HG03457 (cell line): ENCODE measurements around the gene POLR2M.

Source experiments
- ATAC-seq: cut with Tn5 transposase; IDR thresholded peaks from one replicate; pipeline ENCODE4 v1.9.1; 2021; ENCODE audit warnings: moderate number of reproducible peaks; ENCODE audit not compliant: unreplicated experiment

The POLR2M gene

DNA sequence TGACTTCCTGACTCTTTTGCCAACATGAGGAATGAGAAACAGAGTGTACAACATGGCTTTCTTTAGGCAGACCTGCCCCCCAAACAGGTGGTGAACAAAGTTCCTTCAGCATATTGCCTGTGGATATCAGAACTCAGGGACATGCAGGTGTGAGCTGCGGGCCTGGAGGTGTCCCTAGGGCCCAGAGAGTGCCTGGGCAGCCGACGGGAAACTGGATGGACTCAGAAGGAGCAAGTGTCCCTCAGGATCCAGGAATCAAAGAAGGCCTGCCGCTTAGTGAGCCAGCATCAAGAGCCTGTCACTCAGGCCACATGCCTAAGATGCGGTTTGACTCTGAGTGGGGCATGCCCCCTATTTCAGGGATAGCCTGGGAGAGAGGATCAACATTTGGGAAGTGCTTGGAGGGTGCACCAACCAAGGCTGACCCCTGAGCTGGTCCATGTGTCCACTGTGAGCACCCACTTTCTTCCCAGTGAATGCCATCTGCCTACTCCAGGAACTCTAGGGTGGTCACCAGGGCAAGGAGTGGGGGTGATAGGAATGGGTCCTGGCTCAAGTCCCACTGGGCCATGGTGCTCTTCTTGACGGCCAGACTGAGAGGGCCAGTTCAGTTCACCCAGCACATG is 16.1 kb upstream of the POLR2M start:
- no peak for ATAC-seq

DNA sequence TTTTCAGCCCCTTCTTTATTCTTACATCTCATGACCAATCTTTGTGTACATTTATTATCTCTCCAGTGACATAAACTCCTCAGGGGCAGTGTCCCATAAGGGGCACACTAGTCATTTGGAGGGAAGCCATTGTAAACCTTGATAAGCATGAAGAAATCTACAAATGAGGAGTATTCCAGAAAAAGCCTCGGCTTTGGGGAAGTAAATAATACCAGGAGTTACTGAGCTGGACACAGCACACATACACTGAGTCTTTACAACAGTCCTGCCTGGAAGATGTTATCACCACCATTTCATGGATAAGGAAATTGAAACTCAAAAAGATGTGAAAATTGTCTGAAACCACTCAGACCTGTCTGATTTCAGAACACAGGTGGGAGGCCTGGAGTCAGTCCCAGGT is 15.4 kb upstream of the POLR2M start:
- no peak for ATAC-seq

DNA sequence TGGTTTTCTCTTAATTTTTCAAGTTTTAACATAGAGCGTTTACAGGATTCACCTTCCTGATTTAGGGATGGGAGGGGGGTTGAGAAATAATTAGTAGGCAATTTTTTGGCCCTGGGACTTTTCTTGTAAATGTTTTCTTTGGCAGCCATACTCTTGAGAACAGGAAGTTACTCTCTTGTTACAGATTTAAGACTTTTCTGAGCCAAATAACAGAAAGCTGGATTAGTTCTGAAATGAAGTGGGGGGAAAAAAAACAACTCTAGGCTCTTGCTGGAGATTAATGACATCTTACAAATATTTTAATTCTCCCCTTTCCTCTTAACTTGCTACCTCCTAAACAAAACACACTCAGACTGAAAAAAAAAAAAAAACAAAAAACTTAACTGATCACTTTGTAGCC is 13.8 kb upstream of the POLR2M start:
- no peak for ATAC-seq

DNA sequence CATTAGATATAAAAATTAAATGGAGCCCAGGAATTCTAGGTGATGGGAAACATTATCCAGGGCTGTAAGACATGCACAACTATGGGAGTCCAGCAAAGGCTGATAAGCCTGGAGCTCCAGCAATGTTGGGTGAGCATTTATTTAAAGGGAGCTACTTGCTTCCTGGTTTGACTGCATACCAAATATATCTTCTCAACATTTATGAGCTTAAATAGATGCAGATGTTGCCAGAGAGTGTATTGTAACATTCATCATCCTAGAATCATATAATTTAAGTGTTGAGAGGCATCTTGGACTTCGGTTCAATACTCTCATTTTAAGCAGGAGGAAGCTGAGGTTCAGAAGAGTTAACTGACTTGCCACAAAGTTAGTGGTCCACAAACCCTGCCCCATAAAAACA is 12.2 kb upstream of the POLR2M start:
- ATAC-seq: no peak

DNA sequence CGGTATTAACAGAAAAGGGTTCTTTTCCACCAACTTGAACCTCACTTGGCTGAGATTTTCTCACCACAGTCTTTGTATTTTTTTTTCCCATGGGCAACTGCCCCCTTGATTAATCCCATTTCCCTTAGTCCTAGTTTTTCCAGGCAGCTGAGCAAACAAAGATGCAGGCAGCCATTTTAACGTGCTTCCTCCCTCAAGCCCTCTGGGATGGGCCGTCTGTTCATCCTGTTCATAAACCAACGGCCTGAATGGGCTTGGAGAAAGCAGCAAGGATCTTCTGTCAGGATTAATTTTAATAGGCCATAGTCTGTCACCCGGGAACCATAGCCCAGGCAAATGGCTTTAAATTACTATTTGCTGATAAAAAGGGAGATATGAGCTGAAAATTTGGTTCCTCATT is 10.4 kb upstream of the POLR2M start:
- no peak for ATAC-seq

DNA sequence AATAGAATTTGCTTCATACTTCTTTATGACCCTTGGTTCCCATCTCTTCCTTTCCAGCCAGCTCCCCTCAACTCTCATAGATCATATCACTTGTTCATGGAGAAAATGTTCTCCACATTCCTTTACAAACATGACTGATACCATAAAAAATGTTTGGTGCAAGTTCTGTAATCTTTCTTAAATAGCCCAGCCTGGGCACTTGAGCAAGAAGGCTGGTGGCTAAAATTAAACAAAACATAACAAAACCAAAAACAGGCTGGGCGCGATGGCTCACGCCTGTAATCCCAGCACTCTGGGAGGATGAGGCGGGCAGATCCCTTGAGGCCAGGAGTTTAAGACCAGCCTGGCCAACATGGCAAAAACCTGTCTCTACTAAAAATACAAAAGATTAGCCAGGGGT is 8.9 kb upstream of the POLR2M start:
- no peak for ATAC-seq

DNA sequence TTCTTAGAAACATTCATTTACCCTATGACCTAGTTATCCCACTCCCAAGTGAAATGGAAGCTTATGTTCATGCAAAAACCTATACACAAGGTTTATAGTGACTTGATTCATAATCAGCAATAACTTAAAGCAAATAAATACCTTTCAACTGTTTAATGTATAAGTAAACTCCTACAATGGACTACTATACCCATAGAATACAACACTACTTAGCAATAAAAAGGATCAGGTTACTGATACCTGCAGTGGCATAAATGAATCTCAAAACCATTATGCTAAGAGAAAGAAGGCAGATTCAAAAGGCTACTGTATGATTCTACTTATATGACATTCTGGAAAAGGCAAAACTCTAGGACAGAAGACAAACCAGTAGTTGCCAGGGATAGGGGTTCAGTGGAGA is 8.3 kb upstream of the POLR2M start:
- ATAC-seq: no peak

DNA sequence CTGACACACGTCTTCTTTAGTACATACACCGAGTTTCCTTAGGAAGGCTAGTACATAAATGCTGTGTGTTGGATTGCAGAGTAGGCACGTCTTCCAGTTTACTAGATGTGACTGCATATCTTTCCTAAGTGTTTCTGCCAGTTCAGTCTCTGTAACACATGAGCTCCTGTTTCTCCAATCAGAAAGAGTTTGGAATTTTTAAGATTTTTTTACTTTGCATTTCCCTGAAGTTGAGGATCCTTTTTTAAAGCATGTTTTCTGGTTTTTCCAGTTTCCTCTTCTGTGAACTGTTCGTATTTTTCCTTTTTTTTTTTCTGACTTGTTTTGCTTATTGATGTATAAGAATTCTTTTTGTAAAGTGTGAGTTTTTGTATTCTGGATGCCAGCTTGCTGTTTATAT is 7.5 kb upstream of the POLR2M start:
- no peak for ATAC-seq

DNA sequence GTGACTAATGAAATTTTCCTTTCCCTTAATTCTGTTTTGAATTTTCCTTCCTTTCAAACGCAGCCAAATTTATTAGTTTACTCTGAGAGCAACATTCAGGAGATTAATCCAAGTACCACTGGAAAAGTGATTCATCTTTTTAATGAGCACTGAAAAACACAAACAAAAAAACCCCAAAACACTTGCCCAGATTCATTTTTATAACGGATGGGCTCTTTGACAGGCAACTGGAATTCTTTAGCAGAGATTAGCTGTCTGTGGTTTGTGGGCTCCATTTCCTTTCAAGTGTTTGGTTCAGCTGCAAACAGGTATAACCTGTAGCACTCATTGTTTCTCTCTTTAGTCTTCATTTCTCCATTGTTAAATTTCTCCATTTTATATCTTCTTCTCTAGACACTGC is 3.1 kb upstream of the POLR2M start:
- ATAC-seq: no peak

DNA sequence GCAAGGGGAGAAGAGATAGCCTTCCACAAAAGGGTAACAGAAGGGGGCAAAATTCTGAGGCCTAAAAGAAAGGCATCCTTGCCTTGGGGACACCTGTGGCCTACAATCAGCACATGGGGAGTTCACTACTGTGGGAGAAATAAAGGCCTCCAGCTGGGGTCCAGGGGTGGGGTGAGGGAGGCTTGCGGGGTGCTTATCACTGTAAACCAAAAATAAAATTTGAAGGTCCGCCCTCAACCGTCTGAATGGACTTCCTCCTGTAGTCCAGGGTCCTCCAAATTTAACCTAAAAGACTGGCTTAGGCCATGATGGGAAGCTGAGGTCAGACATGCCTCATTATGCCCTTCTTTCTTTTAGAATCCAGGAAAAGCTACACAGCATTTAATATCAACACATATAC is 2.1 kb upstream of the POLR2M start:
- ATAC-seq: no peak

DNA sequence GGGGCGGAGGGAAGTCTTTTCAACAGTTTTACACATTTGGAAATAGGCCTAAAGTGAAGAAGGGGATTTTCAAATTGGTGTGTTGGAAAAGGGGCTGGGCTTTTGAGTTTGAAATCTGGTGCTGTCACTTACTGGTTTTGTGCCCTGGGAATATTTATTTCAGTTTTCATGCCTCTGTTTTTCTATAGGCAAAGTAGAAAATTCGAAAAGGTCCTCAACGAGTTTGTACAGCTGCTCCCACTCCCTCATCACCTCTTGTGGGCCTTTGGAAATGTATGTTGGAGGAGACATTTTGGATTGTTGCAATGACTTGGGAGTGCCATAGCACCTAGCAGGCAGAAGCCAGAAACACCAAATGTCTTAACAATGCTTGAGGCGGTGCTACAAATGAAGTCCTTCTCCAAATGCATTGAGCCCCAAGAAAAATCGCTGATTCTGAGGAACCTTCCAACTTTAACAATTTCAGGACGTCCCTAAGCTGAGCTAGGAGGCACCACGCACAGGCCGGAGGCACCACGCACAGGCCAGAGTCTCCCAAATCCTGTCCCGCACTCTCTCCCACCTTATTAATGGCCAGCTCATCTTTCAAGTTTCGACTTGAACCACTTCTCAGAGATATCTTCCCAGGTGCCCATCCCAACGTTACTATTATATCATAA is 639 bp upstream of the POLR2M start:
- no peak for ATAC-seq

DNA sequence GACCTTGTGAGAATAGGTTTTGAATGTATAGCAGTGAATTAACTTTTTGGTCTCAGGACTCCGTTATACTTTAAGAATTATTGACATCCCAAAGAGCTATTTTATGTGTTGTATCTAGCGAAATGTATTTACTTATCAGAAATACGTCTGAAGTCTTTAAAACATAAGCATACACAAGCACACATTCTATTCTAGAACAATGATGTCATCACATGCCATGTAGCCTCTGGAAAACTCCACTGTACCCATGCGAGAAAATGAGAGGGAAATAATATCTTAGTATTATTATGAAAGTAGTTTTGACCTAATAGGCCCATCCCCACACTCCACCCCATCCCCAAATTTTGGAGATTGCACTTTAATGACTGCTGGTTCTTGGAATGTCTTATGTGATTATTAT is 1.5 kb downstream of the POLR2M start:
- ATAC-seq: no peak

DNA sequence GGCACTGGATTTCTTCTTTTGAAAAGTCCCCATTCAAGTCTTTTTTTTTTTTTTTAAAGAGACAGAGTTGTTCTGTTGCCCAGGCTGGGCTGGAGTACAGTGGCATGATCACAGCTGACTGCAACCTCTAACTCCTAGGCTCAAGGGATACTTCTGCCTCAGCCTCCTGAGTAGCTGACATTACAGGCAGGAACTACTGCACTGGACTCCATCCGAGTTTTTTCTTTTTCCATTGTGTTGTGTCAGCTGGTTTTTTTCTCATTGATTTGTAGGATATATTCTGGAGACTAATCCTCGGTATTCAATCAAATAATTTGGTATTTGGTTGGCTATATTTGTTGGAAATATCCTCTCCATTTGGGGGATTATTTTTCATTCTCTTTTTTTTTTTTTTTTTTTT is 11.8 kb downstream of the POLR2M start:
- no peak for ATAC-seq

DNA sequence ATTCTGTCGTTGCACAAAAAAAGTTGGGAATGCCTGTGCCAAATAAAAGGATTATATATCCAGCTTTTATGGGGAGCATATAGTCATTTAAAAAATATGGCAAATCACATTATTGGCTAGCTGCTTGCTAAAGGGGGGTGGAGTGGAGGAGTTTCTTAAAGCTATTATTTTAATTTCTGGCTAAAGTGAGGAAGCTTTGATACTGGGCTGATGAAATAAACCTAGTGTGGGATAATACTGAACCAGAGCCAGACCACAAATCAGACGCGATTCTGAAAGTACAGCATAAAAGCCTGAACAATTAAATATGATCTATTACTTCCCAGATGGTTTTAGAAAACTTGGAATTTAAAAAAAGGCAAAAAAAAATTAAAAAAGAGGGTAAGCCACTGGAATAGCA is 14.4 kb downstream of the POLR2M start:
- no peak for ATAC-seq

DNA sequence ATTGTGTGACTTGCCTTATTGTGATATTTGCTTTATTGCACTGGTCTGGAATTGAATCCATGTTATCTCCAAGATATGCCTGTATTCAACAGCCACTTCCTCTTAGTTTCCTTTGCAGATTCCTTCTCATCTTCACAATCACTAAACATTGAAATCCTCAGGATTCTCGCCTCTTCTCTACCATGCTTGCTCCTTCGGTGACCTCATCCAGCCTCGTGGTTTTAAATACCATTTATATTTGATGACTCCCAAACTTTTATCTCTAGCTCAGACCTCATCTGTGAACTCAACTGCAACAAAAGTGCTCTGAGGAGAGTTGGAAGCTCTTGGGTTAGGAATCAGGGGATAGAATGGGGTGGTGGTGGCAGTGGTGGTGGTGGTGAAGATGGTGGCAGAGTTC is 19.9 kb downstream of the POLR2M start:
- ATAC-seq: no peak

DNA sequence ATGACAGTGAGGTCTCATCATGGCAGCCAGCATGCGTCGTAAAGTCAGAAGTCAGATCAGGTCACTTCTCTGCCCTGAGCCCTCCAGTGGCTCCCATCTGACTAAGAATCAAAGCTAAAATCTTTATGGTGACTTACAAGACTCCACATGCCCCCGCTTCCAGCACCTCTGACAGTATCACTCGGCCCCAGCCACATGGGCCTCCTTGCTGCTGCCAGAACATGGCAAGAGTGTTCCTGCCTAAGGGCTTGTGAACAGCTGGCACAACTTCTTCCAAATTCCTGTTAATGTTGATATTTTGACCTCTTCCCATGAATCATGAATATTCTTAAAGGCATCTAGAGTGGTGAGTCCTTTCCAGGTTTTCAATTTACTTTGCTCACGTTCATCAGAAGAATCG is 20.5 kb downstream of the POLR2M start:
- no peak for ATAC-seq

DNA sequence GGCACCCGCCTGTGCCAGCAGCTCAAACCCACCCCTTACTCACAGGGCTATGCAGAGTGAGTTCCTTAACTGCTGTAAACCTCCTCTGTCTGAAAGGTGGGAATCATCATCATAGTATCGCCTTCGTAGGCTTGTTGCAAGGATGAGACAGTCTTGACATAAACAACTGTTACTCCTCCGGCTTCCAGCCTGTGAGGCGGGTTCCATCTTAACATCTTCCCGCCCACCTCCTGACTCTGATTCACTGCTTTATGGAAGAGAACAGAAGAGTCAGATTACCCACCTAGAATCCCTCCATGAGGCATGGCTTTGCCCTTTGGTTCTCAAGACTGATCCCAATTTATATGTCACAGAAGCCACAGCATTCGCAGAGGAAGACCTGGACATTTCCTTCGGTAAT is 21.9 kb downstream of the POLR2M start:
- no peak for ATAC-seq

DNA sequence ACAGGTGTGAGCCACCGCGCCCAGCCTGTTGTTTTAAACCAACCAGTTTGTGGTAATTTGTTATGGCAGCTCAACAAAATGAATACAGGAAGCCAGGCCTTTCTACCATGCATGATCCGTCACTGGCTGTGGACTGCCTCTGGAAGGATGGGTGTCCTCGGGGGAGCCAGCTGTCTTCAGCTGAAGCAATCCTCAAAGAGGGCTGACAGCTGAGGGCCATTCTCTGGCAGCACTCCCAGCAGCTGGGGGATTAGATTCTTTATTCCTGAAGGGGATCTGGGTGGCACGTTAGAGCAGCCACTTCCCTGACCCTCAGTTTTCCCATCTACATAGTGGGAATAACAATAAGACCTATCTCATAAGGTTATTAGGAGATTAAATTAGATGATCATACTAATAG is 24.4 kb downstream of the POLR2M start:
- ATAC-seq: no peak

DNA sequence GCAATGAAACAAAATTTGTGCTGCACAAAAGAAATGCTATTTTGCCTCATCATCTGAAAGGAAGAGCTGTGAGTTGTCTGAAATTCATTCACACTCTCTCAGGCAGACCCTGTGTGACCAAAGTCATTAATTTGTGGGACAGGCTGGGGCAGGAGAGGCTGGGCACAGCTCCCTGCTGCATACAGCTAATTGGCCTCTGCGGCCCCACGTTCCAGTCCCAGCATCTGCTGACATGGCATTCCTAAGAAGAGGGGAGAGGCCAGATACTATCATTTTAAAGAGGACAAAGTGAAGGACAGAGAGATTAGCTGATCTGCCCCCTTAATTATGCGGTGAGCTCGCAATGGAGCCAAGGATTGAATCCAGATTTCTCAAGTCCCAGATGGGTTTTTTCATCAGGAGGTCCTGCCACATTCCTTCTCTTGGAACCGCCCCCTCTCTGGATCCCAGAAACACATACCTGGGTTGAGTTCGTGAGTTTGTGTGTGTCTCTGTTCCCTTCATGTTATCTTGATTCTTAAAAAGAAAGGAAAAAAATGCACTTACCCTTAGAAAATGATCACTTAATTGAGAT is 25.1 kb downstream of the POLR2M start:
- ATAC-seq: no peak

DNA sequence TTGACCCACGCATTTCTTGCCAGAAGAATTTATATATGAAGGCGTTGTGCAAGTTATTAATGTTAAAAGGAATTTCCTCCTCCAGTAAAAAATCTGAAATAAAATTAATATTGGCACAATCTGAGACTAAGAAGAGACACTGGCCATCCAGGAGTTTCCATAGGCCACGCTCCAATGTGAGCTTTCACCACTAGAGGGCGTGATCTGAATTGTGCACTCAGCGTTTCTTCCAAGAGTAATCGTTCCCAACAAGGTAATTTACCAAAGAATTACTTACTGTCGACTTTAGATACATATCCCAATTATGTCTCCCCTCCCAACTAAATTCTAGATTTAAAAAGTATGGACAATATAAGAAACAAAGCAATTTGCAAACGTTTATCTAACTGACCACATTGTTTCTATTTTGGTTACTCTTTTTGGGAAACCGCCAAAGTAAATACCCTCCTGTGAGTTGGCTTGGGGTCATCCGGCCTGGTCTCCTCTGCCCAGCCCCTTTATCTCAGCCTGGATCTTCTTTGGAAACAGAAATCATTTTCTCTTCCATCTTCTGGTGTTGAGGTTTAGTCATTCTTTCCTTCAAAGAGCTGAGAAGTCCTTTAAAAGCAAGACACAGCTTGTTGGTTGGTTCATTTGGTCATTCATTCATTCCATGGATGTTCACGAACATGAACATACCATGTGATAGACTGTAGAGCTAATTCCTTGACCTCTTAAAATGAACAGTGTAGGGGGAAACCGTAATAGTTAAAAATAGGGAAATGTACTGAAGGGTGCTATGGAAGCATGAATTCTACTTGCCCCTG is 26.2 kb downstream of the POLR2M start:
- no peak for ATAC-seq

DNA sequence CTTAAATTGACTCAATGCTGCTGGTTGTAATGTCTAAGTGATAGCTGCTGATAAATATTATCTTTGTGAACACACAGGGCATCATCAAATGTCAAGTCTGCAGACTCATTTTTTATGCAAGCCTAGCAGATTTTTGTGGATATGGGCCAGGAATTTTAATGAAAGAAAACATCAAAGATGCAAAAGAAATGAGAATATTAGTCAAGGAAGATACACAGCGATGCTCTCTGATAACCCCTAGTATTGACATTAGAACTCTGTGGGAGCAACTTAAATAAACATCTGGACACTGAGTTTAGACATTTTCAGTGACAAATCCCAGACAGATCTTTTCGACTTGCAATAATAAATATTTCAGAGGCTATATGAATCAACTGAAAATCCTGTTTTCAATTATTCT is 28.3 kb downstream of the POLR2M start:
- ATAC-seq: no peak

DNA sequence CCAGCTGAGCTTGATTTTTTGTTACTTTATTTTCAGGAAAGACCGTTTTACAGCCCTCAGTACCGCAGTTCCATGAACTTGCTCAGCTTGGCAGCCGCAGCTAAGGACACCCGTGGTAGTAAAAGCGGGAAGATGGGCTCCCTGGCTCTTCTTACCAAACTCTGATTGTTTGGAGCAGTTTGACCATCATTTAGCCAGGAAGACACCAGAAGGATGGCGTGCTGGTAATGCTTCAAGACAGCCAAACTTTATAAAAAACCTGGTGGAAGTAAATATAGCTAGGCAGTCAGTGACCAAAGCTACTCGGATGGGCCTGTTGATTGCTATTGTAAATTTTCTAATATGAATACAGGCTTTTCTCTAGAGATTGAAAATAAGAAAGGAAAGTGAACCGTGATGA is 28.9 kb downstream of the POLR2M start:
- no peak for ATAC-seq
